Right lobe of liver (tissue), 6 donors: Measurements from ENCODE around the gene CEACAM7. TPM values are rescaled to one million over a fixed set of nuclear protein-coding genes. Genes with fewer than 3 reads are reported as not detected.
A peak's percentile ranks its signal among the peaks of the same experiment; 100 is the strongest.

Source experiments
- ATAC-seq, 4 donors: fragments of 200-7000 bp; cut with Tn5 transposase; one replicate each; pipeline ENCODE4 v1.9.1; 2020; ENCODE audit warnings: mild to moderate bottlenecking in 4 of 4, moderate library complexity in 4 of 4
- DNase-seq, 3 donors: peaks; one replicate each; pipeline ENCODE4 v3.0.0-alpha.2; 2020
- H3K27ac ChIP-seq, 3 donors: fragments of 200-600 bp; one replicate each; pipeline ENCODE4 v1.8.0; 2022
- H3K27me3 ChIP-seq, 2 donors: fragments of 200-600 bp; one replicate each; pipeline ENCODE4 v1.8.0; 2022
- H3K36me3 ChIP-seq, 4 donors: fragments of 200-600 bp; sonication (generic) in 1 of 4; one replicate each; pipeline versions ENCODE4 v1.5.1 to v1.8.0; 2017 to 2022; ENCODE audit warnings: control low read depth in 1 of 4
- H3K4me1 ChIP-seq, 4 donors: fragments of 200-600 bp; sonication (generic) in 1 of 4; one replicate each; pipeline versions ENCODE4 v1.5.1 to v1.8.0; 2017 to 2022; ENCODE audit warnings: control low read depth in 1 of 4
- H3K4me3 ChIP-seq, 3 donors: fragments of 200-600 bp; one replicate each; pipeline ENCODE4 v1.8.0; 2022
- H3K9me3 ChIP-seq, 4 donors: fragments of 200-600 bp; sonication (generic) in 1 of 4; one replicate each; pipeline versions ENCODE4 v1.5.1 to v1.8.0; 2017 to 2022; ENCODE audit warnings: control low read depth in 1 of 4
- POLR2A ChIP-seq: fragments of 450-650 bp; IDR thresholded peaks from one replicate; pipeline ENCODE4 v1.6.1; 2017; ENCODE audit warnings: antibody characterized with exemption, mild to moderate bottlenecking
- WGBS: methylation state at CpG from one replicate; pipeline ENCODE4 v1.1.6; 2018; ENCODE audit warnings: low coverage, low lambda C conversion rate; ENCODE audit not compliant: insufficient coverage; ENCODE audit errors: missing lambda C conversion rate; 5-methylcytosine and 5-hydroxymethylcytosine counted together
- intact Hi-C, 2 donors: fragments of 100-400 bp; cut with DNase I; formaldehyde crosslinking; loops; one replicate each; pipeline versions ENCODE4 v1.11.2 to v1.14.1; 2022
- total RNA-seq, 6 experiments: library from RNA; depleted of rRNA in 2 of 6; stranded (reverse); fragments of >200 nt in 2 of 6; fragmentation: NEBNext Ultra II Directional in 3 of 6; extraction: Animal tissue kit (Norgen Biotek cat#: 25700) in 3 of 6; gene quantifications; one replicate each; pipeline versions ENCODE4 v1.1.0 to v1.2.4, GENCODE V29; 2016 to 2023
- TF ChIP-seq, protein P1 (sequence below), 4 donors: fragments of 200-600 bp in 3 of 4; fragments of 450-650 bp in 1 of 4; IDR thresholded peaks; one replicate each; pipeline versions ENCODE4 v1.5.1 to v1.8.0; 2016 to 2022; ENCODE audit warnings: antibody characterized with exemption in 4 of 4, mild to moderate bottlenecking in 2 of 4
- donor health status: DM: no; HTN: yes; CAD: no.
- donor health status: DM: no; HTN: no; CAD: no.
- donor health status: DM: no; HTN: no; CAD: no.
- donor health status: DM: no; HTN: yes; CAD: no.
- donor health status: DM: no; HTN: yes; CAD: no.

The CEACAM7 gene
- total RNA-seq, 6 experiments from 2014 or later = not detected

DNA sequence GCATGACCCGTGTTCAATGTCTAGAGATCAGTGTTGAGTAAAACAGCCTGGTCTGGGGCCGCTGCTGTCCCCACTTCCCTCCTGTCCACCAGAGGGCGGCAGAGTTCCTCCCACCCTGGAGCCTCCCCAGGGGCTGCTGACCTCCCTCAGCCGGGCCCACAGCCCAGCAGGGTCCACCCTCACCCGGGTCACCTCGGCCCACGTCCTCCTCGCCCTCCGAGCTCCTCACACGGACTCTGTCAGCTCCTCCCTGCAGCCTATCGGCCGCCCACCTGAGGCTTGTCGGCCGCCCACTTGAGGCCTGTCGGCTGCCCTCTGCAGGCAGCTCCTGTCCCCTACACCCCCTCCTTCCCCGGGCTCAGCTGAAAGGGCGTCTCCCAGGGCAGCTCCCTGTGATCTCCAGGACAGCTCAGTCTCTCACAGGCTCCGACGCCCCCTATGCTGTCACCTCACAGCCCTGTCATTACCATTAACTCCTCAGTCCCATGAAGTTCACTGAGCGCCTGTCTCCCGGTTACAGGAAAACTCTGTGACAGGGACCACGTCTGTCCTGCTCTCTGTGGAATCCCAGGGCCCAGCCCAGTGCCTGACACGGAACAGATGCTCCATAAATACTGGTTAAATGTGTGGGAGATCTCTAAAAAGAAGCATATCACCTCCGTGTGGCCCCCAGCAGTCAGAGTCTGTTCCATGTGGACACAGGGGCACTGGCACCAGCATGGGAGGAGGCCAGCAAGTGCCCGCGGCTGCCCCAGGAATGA is 18.9 kb upstream of the CEACAM7 start:
- ATAC-seq (peak; percentile 89 to 96 (median 92)), DNase-seq (peak; percentile 68 to 75 (median 72))
- intact Hi-C loops = no loop called here
- no peaks in the 10 kb centered on the region for H3K9me3 ChIP-seq
- no peaks in the 10 kb centered on the region for H3K27me3 ChIP-seq
- H3K4me1 ChIP-seq = no peaks in the 10 kb centered on the region
- peak overlapping the region in 2 of 3 donors; percentile 36 to 45 for H3K4me3 ChIP-seq
- no peaks in the 10 kb centered on the region for H3K36me3 ChIP-seq
- H3K27ac ChIP-seq = no peak overlapping the region
- no peak for TF ChIP-seq POLR2A
- TF ChIP-seq, protein P1, sequence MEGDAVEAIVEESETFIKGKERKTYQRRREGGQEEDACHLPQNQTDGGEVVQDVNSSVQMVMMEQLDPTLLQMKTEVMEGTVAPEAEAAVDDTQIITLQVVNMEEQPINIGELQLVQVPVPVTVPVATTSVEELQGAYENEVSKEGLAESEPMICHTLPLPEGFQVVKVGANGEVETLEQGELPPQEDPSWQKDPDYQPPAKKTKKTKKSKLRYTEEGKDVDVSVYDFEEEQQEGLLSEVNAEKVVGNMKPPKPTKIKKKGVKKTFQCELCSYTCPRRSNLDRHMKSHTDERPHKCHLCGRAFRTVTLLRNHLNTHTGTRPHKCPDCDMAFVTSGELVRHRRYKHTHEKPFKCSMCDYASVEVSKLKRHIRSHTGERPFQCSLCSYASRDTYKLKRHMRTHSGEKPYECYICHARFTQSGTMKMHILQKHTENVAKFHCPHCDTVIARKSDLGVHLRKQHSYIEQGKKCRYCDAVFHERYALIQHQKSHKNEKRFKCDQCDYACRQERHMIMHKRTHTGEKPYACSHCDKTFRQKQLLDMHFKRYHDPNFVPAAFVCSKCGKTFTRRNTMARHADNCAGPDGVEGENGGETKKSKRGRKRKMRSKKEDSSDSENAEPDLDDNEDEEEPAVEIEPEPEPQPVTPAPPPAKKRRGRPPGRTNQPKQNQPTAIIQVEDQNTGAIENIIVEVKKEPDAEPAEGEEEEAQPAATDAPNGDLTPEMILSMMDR (IDR thresholded peaks at IDR 0.05) = peak; percentile 87 to 97 (median 94)
- 6% methylated on average over 12 of the region's 26 CpGs for WGBS

DNA sequence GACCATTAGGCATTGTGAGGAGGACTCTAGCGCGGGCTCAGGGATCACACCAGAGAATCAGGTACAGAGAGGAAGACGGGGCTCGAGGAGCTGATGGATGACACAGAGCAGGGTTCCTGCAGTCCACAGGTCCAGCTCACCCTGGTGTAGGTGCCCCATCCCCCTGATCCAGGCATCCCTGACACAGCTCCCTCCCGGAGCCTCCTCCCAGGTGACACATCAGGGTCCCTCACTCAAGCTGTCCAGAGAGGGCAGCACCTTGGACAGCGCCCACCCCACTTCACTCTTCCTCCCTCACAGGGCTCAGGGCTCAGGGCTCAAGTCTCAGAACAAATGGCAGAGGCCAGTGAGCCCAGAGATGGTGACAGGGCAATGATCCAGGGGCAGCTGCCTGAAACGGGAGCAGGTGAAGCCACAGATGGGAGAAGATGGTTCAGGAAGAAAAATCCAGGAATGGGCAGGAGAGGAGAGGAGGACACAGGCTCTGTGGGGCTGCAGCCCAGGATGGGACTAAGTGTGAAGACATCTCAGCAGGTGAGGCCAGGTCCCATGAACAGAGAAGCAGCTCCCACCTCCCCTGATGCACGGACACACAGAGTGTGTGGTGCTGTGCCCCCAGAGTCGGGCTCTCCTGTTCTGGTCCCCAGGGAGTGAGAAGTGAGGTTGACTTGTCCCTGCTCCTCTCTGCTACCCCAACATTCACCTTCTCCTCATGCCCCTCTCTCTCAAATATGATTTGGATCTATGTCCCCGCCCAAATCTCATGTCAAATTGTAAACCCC is 17.5 kb upstream of the CEACAM7 start:
- Histone ChIP-seq H3K4me1 (no peaks in the 10 kb centered on the region), H3K36me3 (no peaks in the 10 kb centered on the region), H3K4me3 (no peak overlapping the region), H3K9me3 (no peaks in the 10 kb centered on the region), H3K27ac (no peak overlapping the region), H3K27me3 (no peaks in the 10 kb centered on the region)
- WGBS = 6% methylated on average over 4 of the region's 10 CpGs
- peak in 2 of 3 donors; percentile 44 to 54 for DNase-seq
- ATAC-seq = peak in 1 of 4 donors; percentile 13
- intact Hi-C loops = no loop called here
- TF ChIP-seq, protein P1 (IDR thresholded peaks at IDR 0.05) = no peak
- TF ChIP-seq POLR2A = no peak

DNA sequence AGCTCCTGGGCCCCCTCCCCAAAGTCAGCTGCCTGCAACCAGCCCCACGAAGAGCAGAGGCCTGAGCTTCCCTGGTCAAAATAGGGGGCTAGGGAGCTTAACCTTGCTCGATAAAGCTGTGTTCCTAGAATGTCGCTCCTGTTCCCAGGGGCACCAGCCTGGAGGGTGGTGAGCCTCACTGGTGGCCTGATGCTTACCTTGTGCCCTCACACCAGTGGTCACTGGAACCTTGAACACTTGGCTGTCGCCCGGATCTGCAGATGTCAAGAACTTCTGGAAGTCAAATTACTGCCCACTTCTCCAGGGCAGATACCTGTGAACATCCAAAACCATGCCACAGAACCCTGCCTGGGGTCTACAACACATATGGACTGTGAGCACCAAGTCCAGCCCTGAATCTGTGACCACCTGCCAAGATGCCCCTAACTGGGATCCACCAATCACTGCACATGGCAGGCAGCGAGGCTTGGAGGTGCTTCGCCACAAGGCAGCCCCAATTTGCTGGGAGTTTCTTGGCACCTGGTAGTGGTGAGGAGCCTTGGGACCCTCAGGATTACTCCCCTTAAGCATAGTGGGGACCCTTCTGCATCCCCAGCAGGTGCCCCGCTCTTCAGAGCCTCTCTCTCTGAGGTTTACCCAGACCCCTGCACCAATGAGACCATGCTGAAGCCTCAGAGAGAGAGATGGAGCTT is 15.7 kb upstream of the CEACAM7 start:
- WGBS = 43% methylated on average over 3 of the region's 8 CpGs
- Histone ChIP-seq H3K27me3 (no peaks in the 10 kb centered on the region), H3K36me3 (no peaks in the 10 kb centered on the region), H3K4me3 (no peak overlapping the region), H3K27ac (no peak overlapping the region), H3K4me1 (no peaks in the 10 kb centered on the region), H3K9me3 (no peaks in the 10 kb centered on the region)
- DNase-seq (peak in 2 of 3 donors; percentile 40 to 46), ATAC-seq (no peak)
- TF ChIP-seq POLR2A = no peak
- TF ChIP-seq, protein P1 (IDR thresholded peaks at IDR 0.05) = no peak
- intact Hi-C loops = no loop called here

GRCh38 chr19:41702171-41702651 is 14.1 kb upstream of the CEACAM7 start:
- ATAC-seq (no peak), DNase-seq (no peak)
- WGBS = 22% methylated on average over 3 of the region's 3 CpGs
- H3K4me1 ChIP-seq = no peaks in the 10 kb centered on the region
- intact Hi-C loops = no loop called here
- no peak overlapping the region for H3K27ac ChIP-seq
- no peak for TF ChIP-seq POLR2A
- TF ChIP-seq, protein P1 (IDR thresholded peaks at IDR 0.05) = no peak
- H3K4me3 ChIP-seq = no peak overlapping the region
- no peaks in the 10 kb centered on the region for H3K27me3 ChIP-seq
- no peaks in the 10 kb centered on the region for H3K9me3 ChIP-seq
- no peaks in the 10 kb centered on the region for H3K36me3 ChIP-seq
